Gastrocnemius medialis (tissue), 4 donors: ENCODE measurements around the gene ATOX1. TPM values are rescaled to one million over a fixed set of nuclear protein-coding genes. Genes with fewer than 3 reads are reported as not detected.
A peak's percentile ranks its signal among the peaks of the same experiment; 100 is the strongest.

Source experiments
- ATAC-seq, 2 donors: fragments of 150-250 bp; one replicate each; pipeline ENCODE4 v1.9.1; 2016
- DNase-seq, 2 donors: peaks; one replicate each; pipeline ENCODE4 v3.0.0-alpha.2; 2019
- H3K27ac ChIP-seq, 4 donors: fragments of 200-600 bp; sonication (generic); 1 replicate in 1 of 4; 2 replicates in 3 of 4; pipeline ENCODE4 v1.5.1; 2016 to 2018; ENCODE audit warnings: mild to moderate bottlenecking in 2 of 4, moderate library complexity in 1 of 4
- H3K27me3 ChIP-seq, 3 donors: fragments of 200-600 bp; sonication (generic) in 2 of 3; 1 replicate in 1 of 3; 2 replicates in 2 of 3; pipeline versions ENCODE4 v1.5.1 to v1.6.0; 2016 to 2019; ENCODE audit warnings: mild to moderate bottlenecking in 1 of 3, moderate library complexity in 1 of 3
- H3K36me3 ChIP-seq, 2 donors: fragments of 200-600 bp; sonication (generic) in 1 of 2; one replicate each; pipeline ENCODE4 v1.5.1; 2017 to 2018
- H3K4me1 ChIP-seq, 2 donors: fragments of 200-600 bp; sonication (generic) in 1 of 2; one replicate each; pipeline ENCODE4 v1.5.1; 2016 to 2017; ENCODE audit warnings: mild to moderate bottlenecking in 2 of 2
- H3K4me3 ChIP-seq, 4 donors: fragments of 200-600 bp; sonication (generic) in 3 of 4; 1 replicate in 1 of 4; 2 replicates in 3 of 4; pipeline ENCODE4 v1.5.1; 2016 to 2019; ENCODE audit warnings: mild to moderate bottlenecking in 2 of 4
- H3K9me3 ChIP-seq, 3 donors: fragments of 200-600 bp; sonication (generic) in 2 of 3; 1 replicate in 1 of 3; 2 replicates in 2 of 3; pipeline ENCODE4 v1.5.1; 2016 to 2019
- CTCF ChIP-seq, 5 experiments: fragments of 450-650 bp in 3 of 5; fragments of 200-600 bp in 2 of 5; sonication (generic) in 2 of 5; IDR thresholded peaks in 4 of 5; conservative IDR thresholded peaks in 1 of 5; 1 replicate in 4 of 5; 2 replicates in 1 of 5; pipeline ENCODE4 v1.5.1; 2016 to 2019; ENCODE audit warnings: antibody characterized with exemption in 5 of 5, mild to moderate bottlenecking in 3 of 5, moderate library complexity in 3 of 5
- POLR2A ChIP-seq, 2 donors: fragments of 450-650 bp; IDR thresholded peaks; one replicate each; pipeline ENCODE4 v1.6.1; 2017; ENCODE audit warnings: antibody characterized with exemption in 2 of 2, mild to moderate bottlenecking in 2 of 2, moderate library complexity in 2 of 2
- in situ Hi-C, 4 donors: fragments of 200-750 bp; cut with MboI; loops; one replicate each; pipeline versions ENCODE4 v1.15.0 to v1.8.0; 2017; ENCODE audit warnings: low sequenced_read_pairs in 4 of 4
- intact Hi-C: fragments of 100-400 bp; cut with DNase I; formaldehyde crosslinking; loops from one replicate; pipeline ENCODE4 v1.15.1; 2023; ENCODE audit warnings: low total_unique reads
- total RNA-seq, 4 donors: library from RNA; depleted of rRNA; stranded (reverse); fragments of >200 nt; gene quantifications; one replicate each; pipeline versions ENCODE4 v1.1.0 to v1.2.3, GENCODE V29; 2016

ATOX1 gene
- total RNA-seq, 4 donors from 2014 or later: 31.4 to 71.6 (median 55.3) TPM

- no peak overlapping the region for H3K4me3 ChIP-seq
- H3K36me3 ChIP-seq: no peaks in the 10 kb centered on the region
- peaks cover 68 to 72% of the 10 kb centered on the region in 2 donors for H3K4me1 ChIP-seq
- DNase-seq: no peak
- intact Hi-C loops (loop anchor here (10.0 kb wide), 1 partner anchor 730 kb away; no protein-coding TSS in a partner anchor), in situ Hi-C loops (no loop called here)
- H3K27ac ChIP-seq: peak overlapping the region; percentile 93 to 98 (median 96)
- TF ChIP-seq POLR2A (IDR thresholded peaks at IDR 0.05) (no peak), CTCF (IDR thresholded peaks at IDR 0.05 in 4 of 5, conservative IDR thresholded peaks at IDR 0.05 in 1 of 5) (no peak)
- no peak for ATAC-seq
- H3K27me3 ChIP-seq: no peaks in the 10 kb centered on the region
- H3K9me3 ChIP-seq: no peaks in the 10 kb centered on the region
Measured at GRCh38 chr5:151775025-151775606, 16.7 kb upstream of the ATOX1 start.

GRCh38 chr5:151773951-151774350, 15.5 kb upstream of the ATOX1 start:
- Histone ChIP-seq H3K4me1 (peaks cover 62 to 63% of the 10 kb centered on the region in 2 donors), H3K4me3 (peak overlapping the region; percentile 68 to 92 (median 86)), H3K36me3 (no peaks in the 10 kb centered on the region), H3K9me3 (no peaks in the 10 kb centered on the region), H3K27ac (peak overlapping the region; percentile 93 to 98 (median 96)), H3K27me3 (no peaks in the 10 kb centered on the region)
- intact Hi-C loops (loop anchor here (10.0 kb wide), 1 partner anchor 729 kb away; no protein-coding TSS in a partner anchor), in situ Hi-C loops (no loop called here)
- DNase-seq (no peak), ATAC-seq (no peak)
- TF ChIP-seq CTCF (IDR thresholded peaks at IDR 0.05 in 4 of 5, conservative IDR thresholded peaks at IDR 0.05 in 1 of 5) (no peak), POLR2A (IDR thresholded peaks at IDR 0.05) (no peak)

GRCh38 chr5:151772846-151773561, 14.6 kb upstream of the ATOX1 start:
- in situ Hi-C loops (no loop called here), intact Hi-C loops (loop anchor here (10.0 kb wide), 1 partner anchor 728 kb away; no protein-coding TSS in a partner anchor)
- no peaks in the 10 kb centered on the region for H3K27me3 ChIP-seq
- peak overlapping the region; percentile 68 to 92 (median 86) for H3K4me3 ChIP-seq
- ATAC-seq (no peak), DNase-seq (peak in 1 of 2 donors; percentile 11)
- peaks cover 54 to 57% of the 10 kb centered on the region in 2 donors for H3K4me1 ChIP-seq
- peak overlapping the region; percentile 93 to 98 (median 96) for H3K27ac ChIP-seq
- TF ChIP-seq CTCF (IDR thresholded peaks at IDR 0.05 in 4 of 5, conservative IDR thresholded peaks at IDR 0.05 in 1 of 5) (no peak), POLR2A (IDR thresholded peaks at IDR 0.05) (no peak)
- no peaks in the 10 kb centered on the region for H3K36me3 ChIP-seq
- no peaks in the 10 kb centered on the region for H3K9me3 ChIP-seq

GRCh38 chr5:151772029-151772845, 13.8 kb upstream of the ATOX1 start:
- intact Hi-C loops: loop anchor here (10.0 kb wide), 1 partner anchor 727 kb away; no protein-coding TSS in a partner anchor
- DNase-seq (peak; percentile 36 to 48), ATAC-seq (peak; percentile 18 to 27)
- in situ Hi-C loops: no loop called here
- TF ChIP-seq CTCF (IDR thresholded peaks at IDR 0.05 in 4 of 5, conservative IDR thresholded peaks at IDR 0.05 in 1 of 5) (no peak), POLR2A (IDR thresholded peaks at IDR 0.05) (no peak)
- peaks cover 46 to 50% of the 10 kb centered on the region in 2 donors for H3K4me1 ChIP-seq
- H3K27me3 ChIP-seq: no peaks in the 10 kb centered on the region
- peak overlapping the region; percentile 68 to 92 (median 86) for H3K4me3 ChIP-seq
- peak overlapping the region; percentile 93 to 98 (median 96) for H3K27ac ChIP-seq
- H3K36me3 ChIP-seq: no peaks in the 10 kb centered on the region
- H3K9me3 ChIP-seq: no peaks in the 10 kb centered on the region
